ENCODE results near the gene FAM83E.
A peak's percentile ranks its signal among the peaks of the same experiment; 100 is the strongest.
"Not testable (repeated sequence)": the region's sequence is repeated elsewhere in the genome, so short reads cannot be mapped to it uniquely, and the experiment has no call there.

Gene FAM83E

GRCh38 chr19:48578891-48579290, 36.0 kb downstream of the FAM83E start:
- DNase-seq: no peak

GRCh38 chr19:48577908-48578307, 37.0 kb downstream of the FAM83E start:
- DNase-seq: not testable (repeated sequence)

- no peak for DNase-seq
Measured at GRCh38 chr19:48575931-48576622, 38.8 kb downstream of the FAM83E start.

- no peak for DNase-seq
Measured at GRCh38 chr19:48573163-48573505, 41.7 kb downstream of the FAM83E start.

GRCh38 chr19:48571378-48572162, 43.3 kb downstream of the FAM83E start:
- DNase-seq: no peak

GRCh38 chr19:48569814-48570213, 45.1 kb downstream of the FAM83E start:
- no peak for DNase-seq

GRCh38 chr19:48568345-48568886, 46.5 kb downstream of the FAM83E start:
- peak in 47 of 51 donors; percentile 2 to 85 (median 48) for DNase-seq

GRCh38 chr19:48565090-48565489, 49.8 kb downstream of the FAM83E start:
- no peak for DNase-seq

Measured in hypothalamus (tissue), 51 donors.